PFSK-1 (cell line): ENCODE results near the gene SCUBE1.

Experiments
- POLR2AphosphoS5 ChIP-seq: IDR thresholded peaks from 2 replicates; pipeline ENCODE4 v1.6.1; 2012; ENCODE audit warnings: low read depth, mild to moderate bottlenecking, control low read depth, low read length, moderate library complexity
- SIN3A ChIP-seq: IDR thresholded peaks from 2 replicates; pipeline ENCODE4 v1.6.1; 2012; ENCODE audit warnings: mild to moderate bottlenecking, low read length, moderate library complexity, borderline replicate concordance; ENCODE audit not compliant: insufficient read depth
- TAF1 ChIP-seq: IDR thresholded peaks from 2 replicates; pipeline ENCODE4 v1.6.1; 2012; ENCODE audit warnings: low read length, control low read depth, borderline replicate concordance; ENCODE audit not compliant: insufficient read depth

GRCh38 chr22:43182118-43182517 lies 161.1 kb downstream of the SCUBE1 start:
- no peak for TF ChIP-seq TAF1
- TF ChIP-seq SIN3A: no peak
- TF ChIP-seq POLR2AphosphoS5: no peak
